Caco-2 (cell line): ENCODE results near the gene SLC3A2. TPM values are rescaled to one million over a fixed set of nuclear protein-coding genes. Genes with fewer than 3 reads are reported as not detected.

Source experiments
- BruUV-seq: library from RNA; stranded (reverse); fragments of 400-500 nt; replicated peaks from 2 replicates; lab custom pipeline; 2021; lab: Mats Ljungman, UMichigan
- CTCF ChIA-PET: fragments of 300-600 bp; sonication (Branson Sonifier 250); formaldehyde crosslinking; loops from one replicate; lab custom pipeline; 2022; ENCODE audit warnings: antibody characterized with exemption; lab: Charles Lee
- POLR2A ChIA-PET: fragments of 300-600 bp; sonication (Branson Sonifier 250); formaldehyde crosslinking; loops from one replicate; lab custom pipeline; 2022; ENCODE audit warnings: antibody characterized with exemption; lab: Charles Lee
- DNase-seq, 2 experiments: peaks; one replicate each; pipeline versions ENCODE4 v3.0.0 to v3.0.0-alpha.2; 2020 to 2022
- H3K27me3 ChIP-seq: replicated peaks from 2 replicates; pipeline ENCODE4 v1.6.0; 2011; ENCODE audit warnings: low read length; ENCODE audit not compliant: control insufficient read depth, insufficient read depth
- H3K36me3 ChIP-seq: 2 replicates; pipeline ENCODE4 v1.5.1; 2011; ENCODE audit warnings: low read length; ENCODE audit not compliant: control insufficient read depth, insufficient read depth
- H3K4me1 ChIP-seq: fragments of 250-450 bp; sonication (Bioruptor Pico); 2 replicates; pipeline ENCODE4 v1.5.1; 2020; ENCODE audit warnings: mild to moderate bottlenecking
- H3K4me3 ChIP-seq: 2 replicates; pipeline ENCODE4 v1.5.1; 2011; ENCODE audit warnings: low read depth, mild to moderate bottlenecking, control low read depth, low read length
- H3K9me3 ChIP-seq: fragments of 250-450 bp; sonication (Bioruptor Pico); 2 replicates; pipeline ENCODE4 v1.5.1; 2020; ENCODE audit warnings: mild to moderate bottlenecking, moderate library complexity
- H3K27ac Mint-ChIP-seq: one replicate; pipeline ENCODE4 v1.8.0; 2022; ENCODE audit warnings: mixed read lengths; ENCODE audit not compliant: unreplicated experiment
- H3K27me3 Mint-ChIP-seq: one replicate; pipeline ENCODE4 v1.8.0; 2022; ENCODE audit warnings: mixed read lengths; ENCODE audit not compliant: insufficient read depth, unreplicated experiment
- H3K36me3 Mint-ChIP-seq: one replicate; pipeline ENCODE4 v1.8.0; 2022; ENCODE audit warnings: mild to moderate bottlenecking, mixed read lengths; ENCODE audit not compliant: insufficient read depth, unreplicated experiment
- H3K4me1 Mint-ChIP-seq: one replicate; pipeline ENCODE4 v1.8.0; 2022; ENCODE audit warnings: low read depth, mixed read lengths; ENCODE audit not compliant: unreplicated experiment
- H3K4me3 Mint-ChIP-seq: one replicate; pipeline ENCODE4 v1.8.0; 2022; ENCODE audit warnings: mild to moderate bottlenecking, moderate library complexity, mixed read lengths; ENCODE audit not compliant: unreplicated experiment
- H3K9me3 Mint-ChIP-seq: one replicate; pipeline ENCODE4 v1.8.0; 2022; ENCODE audit warnings: mixed read lengths; ENCODE audit not compliant: unreplicated experiment
- intact Hi-C: fragments of 100-400 bp; cut with micrococcal nuclease; formaldehyde crosslinking; loops from one replicate; pipeline ENCODE4 v1.10.0; 2022; ENCODE audit not compliant: unreplicated experiment
- total RNA-seq: library from RNA; stranded (reverse); gene quantifications from 2 replicates; pipeline ENCODE4 v1.2.3, GENCODE V29; 2022
- TF ChIP-seq, protein P1 (sequence below), 2 experiments: fragments of 200-600 bp in 1 of 2; IDR thresholded peaks; 1 replicate in 1 of 2; 2 replicates in 1 of 2; pipeline versions ENCODE4 v1.5.1 to v1.8.0; 2011 to 2022; ENCODE audit warnings: antibody characterized with exemption in 1 of 2, control low read depth in 1 of 2, inconsistent platforms in 1 of 2, low read depth in 1 of 2, low read length in 1 of 2, mild to moderate bottlenecking in 1 of 2, moderate library complexity in 1 of 2; ENCODE audit not compliant: insufficient read depth in 1 of 2, severe bottlenecking in 1 of 2, unreplicated experiment in 1 of 2

SLC3A2 gene
- total RNA-seq, 1 experiment from 2014 or later, result 879 TPM

DNA sequence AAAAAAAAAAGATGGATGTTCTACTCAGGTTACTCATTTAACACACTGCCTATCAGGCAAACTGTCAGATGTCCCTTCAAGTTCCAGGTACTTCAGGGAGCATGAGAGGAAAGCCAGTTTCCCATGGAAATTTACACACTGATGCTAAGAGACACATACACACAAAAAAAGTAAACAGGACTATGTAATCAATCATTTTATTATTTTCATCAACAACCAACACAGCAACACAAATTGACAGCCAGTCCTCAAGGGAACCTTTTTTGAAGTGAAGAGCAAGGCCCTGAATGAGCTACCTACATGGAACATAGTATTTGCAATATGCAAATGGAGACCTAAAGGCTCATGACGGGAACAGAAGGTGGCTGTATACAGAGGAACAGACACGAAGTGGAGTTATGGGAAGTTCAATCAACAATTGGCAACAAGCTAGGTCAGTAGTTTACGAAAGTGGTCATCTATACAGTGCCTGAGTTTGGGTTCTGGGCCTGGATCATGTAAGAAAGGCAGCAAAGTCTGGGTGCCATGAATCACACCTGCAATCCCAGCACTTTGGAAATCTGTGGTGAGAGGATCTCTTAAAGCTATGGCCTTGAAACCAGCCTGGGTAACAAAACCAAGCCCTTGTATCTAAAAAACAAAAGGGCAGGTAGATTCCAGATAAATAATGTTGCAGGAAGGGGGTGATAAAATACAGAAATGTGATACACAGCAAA, 28.7 kb upstream of the SLC3A2 start:
- no peaks in the 10 kb centered on the region for H3K9me3 ChIP-seq
- H3K36me3 Mint-ChIP-seq, result peaks cover 94% of the 10 kb centered on the region
- CTCF ChIA-PET, result interaction anchor here (0.5 kb wide), 1 partner anchor 12 kb away, joined by 4 read pairs; no protein-coding TSS in a partner anchor
- no TSS peak for BruUV-seq
- TF ChIP-seq, protein P1, sequence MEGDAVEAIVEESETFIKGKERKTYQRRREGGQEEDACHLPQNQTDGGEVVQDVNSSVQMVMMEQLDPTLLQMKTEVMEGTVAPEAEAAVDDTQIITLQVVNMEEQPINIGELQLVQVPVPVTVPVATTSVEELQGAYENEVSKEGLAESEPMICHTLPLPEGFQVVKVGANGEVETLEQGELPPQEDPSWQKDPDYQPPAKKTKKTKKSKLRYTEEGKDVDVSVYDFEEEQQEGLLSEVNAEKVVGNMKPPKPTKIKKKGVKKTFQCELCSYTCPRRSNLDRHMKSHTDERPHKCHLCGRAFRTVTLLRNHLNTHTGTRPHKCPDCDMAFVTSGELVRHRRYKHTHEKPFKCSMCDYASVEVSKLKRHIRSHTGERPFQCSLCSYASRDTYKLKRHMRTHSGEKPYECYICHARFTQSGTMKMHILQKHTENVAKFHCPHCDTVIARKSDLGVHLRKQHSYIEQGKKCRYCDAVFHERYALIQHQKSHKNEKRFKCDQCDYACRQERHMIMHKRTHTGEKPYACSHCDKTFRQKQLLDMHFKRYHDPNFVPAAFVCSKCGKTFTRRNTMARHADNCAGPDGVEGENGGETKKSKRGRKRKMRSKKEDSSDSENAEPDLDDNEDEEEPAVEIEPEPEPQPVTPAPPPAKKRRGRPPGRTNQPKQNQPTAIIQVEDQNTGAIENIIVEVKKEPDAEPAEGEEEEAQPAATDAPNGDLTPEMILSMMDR (IDR thresholded peaks at IDR 0.05; ENCODE audit: insufficient read depth in 1 of 2, low read depth in 1 of 2, low read length in 1 of 2, severe bottlenecking in 1 of 2, unreplicated experiment in 1 of 2), result no peak
- no peaks in the 10 kb centered on the region for H3K27me3 Mint-ChIP-seq
- no peaks in the 10 kb centered on the region for H3K9me3 Mint-ChIP-seq
- H3K4me1 ChIP-seq, result peaks cover 28% of the 10 kb centered on the region
- H3K36me3 ChIP-seq, result peaks cover 13% of the 10 kb centered on the region
- no peak overlapping the region for H3K4me3 ChIP-seq
- no peaks in the 10 kb centered on the region for H3K27me3 ChIP-seq
- POLR2A ChIA-PET, result interaction anchor here (0.6 to 3.0 kb wide), 7 partner anchors 9 to 61 kb away, joined by 3 to 17 read pairs (median 4); partner anchors contain the start of gene SLC3A2
- peaks cover 15% of the 10 kb centered on the region for H3K4me1 Mint-ChIP-seq
- intact Hi-C loops, result loop anchor here (10.0 kb wide), 1 partner anchor 127 kb away; the partner anchor contains the start of genes HNRNPUL2 and TTC9C
- H3K4me3 Mint-ChIP-seq, result peak overlapping the region; percentile 77
- H3K27ac Mint-ChIP-seq, result peak overlapping the region; percentile 85
- no peak for DNase-seq

DNA sequence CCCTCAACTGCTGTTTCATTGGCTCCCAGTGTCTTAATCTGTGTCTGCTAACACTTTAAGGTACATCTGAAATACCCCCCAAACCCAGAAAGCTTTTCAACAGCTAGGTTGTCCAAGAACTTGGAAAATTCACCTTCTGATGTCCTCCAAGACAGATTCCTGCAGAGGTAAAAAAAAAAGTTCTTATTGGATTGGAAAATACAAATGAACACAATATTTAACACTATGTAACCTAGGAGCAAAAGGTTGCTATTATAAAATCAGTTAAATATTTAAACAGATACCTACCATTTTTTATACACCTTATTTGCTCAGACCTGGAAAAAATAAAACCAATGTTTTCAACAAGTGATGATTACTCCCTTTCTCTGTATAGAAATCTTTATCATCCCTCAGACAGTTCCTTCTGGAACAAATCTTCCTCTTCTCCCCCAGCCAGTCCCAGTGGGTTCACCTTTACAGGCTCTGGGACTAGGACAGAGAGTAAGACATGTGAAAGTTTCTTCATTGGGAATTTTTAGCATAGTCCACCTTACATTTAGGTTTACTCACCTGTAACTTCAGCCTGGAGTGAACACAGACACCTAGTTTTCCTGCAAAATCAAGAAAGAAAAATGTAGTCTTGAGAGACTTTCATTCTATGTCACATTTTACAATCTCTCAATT, 28.0 kb upstream of the SLC3A2 start:
- ChIA-PET POLR2A (interaction anchor here (0.9 to 3.0 kb wide), 4 partner anchors 10 to 62 kb away, joined by 4 to 17 read pairs (median 6); no protein-coding TSS in a partner anchor), CTCF (no interaction called here)
- Histone ChIP-seq H3K36me3 (peaks cover 13% of the 10 kb centered on the region), H3K4me3 (no peak overlapping the region), H3K9me3 (no peaks in the 10 kb centered on the region), H3K4me1 (peaks cover 24% of the 10 kb centered on the region), H3K27me3 (no peaks in the 10 kb centered on the region)
- Mint-ChIP-seq H3K4me1 (peaks cover 18% of the 10 kb centered on the region), H3K9me3 (no peaks in the 10 kb centered on the region), H3K27me3 (no peaks in the 10 kb centered on the region), H3K36me3 (peaks cover 94% of the 10 kb centered on the region), H3K4me3 (peak overlapping the region; percentile 77), H3K27ac (peak overlapping the region; percentile 85)
- intact Hi-C loops, result loop anchor here (10.0 kb wide), 1 partner anchor 128 kb away; the partner anchor contains the start of genes HNRNPUL2 and TTC9C
- no peak for DNase-seq
- TF ChIP-seq, protein P1 (IDR thresholded peaks at IDR 0.05; ENCODE audit: insufficient read depth in 1 of 2, low read depth in 1 of 2, low read length in 1 of 2, severe bottlenecking in 1 of 2, unreplicated experiment in 1 of 2), result no peak
- no TSS peak for BruUV-seq

DNA sequence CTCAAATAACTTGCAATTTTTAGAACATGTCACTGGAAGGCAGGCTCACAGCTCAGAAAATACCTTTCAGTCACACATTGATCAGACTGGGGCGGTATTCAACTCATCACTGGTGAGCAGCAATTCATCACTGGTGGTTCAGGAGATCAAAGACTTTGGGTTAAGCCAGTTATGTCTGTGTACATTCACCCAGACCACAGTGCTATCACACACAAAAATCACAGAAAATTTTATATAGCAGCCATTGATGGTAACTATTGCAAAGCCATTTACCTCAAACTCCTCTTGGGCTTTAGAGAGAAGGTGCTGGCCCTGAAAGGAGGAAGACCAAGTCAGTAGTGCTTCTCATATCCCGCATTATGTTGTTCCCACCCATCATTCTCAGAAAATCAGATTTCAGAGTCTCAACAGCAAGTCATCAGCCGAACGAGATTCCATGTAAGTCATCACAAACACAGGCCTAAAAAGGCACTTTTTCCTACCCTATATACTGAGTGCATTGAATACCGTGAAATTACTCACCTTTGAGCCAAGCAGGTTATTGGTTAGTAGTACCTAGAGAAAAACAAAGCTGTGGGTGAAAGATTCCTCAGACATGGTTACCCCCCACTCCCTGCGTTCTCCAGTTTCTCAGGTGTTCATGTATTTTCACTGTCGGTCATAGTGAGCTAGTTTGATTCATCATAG, 27.3 kb upstream of the SLC3A2 start:
- no peaks in the 10 kb centered on the region for H3K27me3 Mint-ChIP-seq
- Histone ChIP-seq H3K9me3 (no peaks in the 10 kb centered on the region), H3K4me3 (peak overlapping the region; percentile 81), H3K36me3 (peaks cover 13% of the 10 kb centered on the region), H3K4me1 (peaks cover 31% of the 10 kb centered on the region), H3K27me3 (no peaks in the 10 kb centered on the region)
- H3K27ac Mint-ChIP-seq, result peak overlapping the region; percentile 85
- TF ChIP-seq, protein P1 (IDR thresholded peaks at IDR 0.05; ENCODE audit: insufficient read depth in 1 of 2, low read depth in 1 of 2, low read length in 1 of 2, severe bottlenecking in 1 of 2, unreplicated experiment in 1 of 2), result no peak
- ChIA-PET POLR2A (interaction anchor here (0.9 to 1.4 kb wide), 4 partner anchors 13 to 66 kb away, joined by 3 to 8 read pairs (median 4); no protein-coding TSS in a partner anchor), CTCF (no interaction called here)
- H3K4me3 Mint-ChIP-seq, result peak overlapping the region; percentile 77
- no TSS peak for BruUV-seq
- H3K4me1 Mint-ChIP-seq, result peaks cover 26% of the 10 kb centered on the region
- H3K9me3 Mint-ChIP-seq, result no peaks in the 10 kb centered on the region
- H3K36me3 Mint-ChIP-seq, result peaks cover 96% of the 10 kb centered on the region
- intact Hi-C loops, result loop anchor here (10.0 kb wide), 1 partner anchor 129 kb away; the partner anchor contains the start of genes HNRNPUL2 and TTC9C
- no peak for DNase-seq
